HG03439 (cell line): ENCODE data around the gene SLC19A3.
"Not testable (repeated sequence)": the region's sequence is repeated elsewhere in the genome, so short reads cannot be mapped to it uniquely, and the experiment has no call there.

ENCODE experiments used
- ATAC-seq: cut with Tn5 transposase; IDR thresholded peaks from one replicate; pipeline ENCODE4 v1.9.1; 2021; ENCODE audit warnings: mild to moderate bottlenecking, moderate library complexity; ENCODE audit not compliant: unreplicated experiment

Gene SLC19A3

DNA sequence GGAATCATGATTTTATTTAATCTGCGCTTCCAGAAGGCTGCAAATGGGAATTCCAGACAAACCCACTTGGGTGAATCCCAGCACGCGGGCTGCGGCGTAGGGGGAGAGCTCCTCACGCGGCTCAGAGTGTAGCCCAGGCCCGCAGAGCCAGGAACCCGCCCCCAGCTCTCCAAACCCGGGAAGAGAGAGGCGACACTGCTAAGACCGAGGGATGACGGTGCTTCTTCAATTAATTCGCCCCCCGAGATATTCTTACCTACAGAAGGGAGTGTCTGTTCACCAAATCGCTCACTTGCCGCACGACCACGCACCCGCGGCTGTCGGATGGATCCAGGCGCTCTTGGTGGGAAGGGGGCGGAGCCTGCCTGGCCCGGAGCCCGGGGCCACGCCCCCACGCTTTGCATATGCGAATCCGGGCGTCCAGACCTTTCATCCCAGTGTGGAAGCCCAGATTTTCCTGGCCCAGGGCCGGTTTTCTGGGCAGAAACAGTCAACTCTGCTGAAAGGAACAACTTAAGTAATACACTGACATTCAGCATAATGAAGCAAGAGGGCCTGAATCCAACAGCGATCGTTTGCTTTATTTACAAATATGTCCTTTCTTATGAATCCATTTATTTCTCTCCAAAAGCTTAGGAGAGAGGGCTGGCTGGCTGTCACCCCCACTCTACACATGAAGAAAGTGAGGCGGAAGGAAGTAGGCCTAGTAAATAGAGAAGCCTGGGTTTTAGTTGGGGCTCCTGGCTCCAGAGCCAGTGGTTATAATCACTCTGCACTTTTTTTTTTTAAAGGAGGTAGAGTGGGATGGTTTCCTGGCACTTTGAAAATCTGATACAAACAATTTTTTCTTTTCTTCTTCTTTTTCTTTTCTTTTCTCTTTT, at the start of gene SLC19A3:
Gene SLC19A3 (minus strand): TSS at position 342 of the 881 bp plus-strand sequence. CDS start 15,710 bp downstream, outside the sequence.
- no peak for ATAC-seq

DNA sequence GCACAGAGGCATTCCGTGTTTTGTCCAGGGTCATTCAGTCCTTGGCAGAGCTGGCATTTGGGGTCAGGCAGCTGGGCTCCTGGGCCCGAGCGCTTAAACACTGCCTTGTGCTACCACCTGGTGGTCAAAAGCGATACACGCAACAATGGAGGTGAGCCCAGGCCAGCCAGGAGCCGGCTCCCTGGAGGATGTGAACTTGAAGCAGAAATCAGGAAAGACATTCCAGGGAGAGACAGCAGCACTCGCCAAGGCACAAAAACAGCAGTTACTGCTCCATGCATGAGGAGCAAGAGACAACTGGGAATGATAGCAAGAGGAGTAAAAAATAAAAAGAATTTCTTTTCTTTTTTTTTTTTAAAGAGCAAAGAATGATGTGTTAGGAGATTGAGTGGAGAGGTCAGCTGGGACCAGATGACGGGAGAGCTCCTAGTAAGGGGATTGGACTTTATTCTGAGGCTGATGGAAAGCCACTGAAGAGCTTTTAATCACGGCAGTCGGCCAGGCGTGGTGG, 48.6 kb upstream of the SLC19A3 start:
- peak; percentile 99 for ATAC-seq

DNA sequence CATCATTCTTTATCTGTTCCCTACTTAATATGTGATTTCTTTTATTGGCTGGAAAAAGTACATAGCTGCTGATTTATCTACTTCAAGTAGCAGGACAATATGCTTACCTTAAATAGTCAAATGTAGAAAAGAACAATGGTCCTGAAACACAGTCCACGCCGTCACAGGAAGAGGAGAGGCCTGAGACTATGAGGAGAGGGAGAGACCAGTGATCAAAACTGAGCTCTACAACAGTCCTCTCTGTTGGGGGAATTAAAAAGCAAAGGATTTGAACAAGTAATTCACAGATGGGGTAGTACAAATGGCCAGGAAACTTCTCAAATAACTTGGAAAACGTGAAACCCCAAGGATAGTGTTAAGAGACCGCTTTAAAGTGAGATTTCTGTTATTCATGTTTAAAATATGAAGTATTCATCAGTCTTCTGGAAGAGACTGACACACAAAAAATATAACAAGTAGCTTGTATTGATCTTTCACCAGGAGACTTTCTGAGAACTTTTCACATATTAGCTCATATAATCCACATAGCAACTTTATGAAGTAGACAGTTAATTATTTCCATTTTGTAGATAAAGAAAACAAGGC, 48.1 kb upstream of the SLC19A3 start:
- peak; percentile 15 for ATAC-seq

DNA sequence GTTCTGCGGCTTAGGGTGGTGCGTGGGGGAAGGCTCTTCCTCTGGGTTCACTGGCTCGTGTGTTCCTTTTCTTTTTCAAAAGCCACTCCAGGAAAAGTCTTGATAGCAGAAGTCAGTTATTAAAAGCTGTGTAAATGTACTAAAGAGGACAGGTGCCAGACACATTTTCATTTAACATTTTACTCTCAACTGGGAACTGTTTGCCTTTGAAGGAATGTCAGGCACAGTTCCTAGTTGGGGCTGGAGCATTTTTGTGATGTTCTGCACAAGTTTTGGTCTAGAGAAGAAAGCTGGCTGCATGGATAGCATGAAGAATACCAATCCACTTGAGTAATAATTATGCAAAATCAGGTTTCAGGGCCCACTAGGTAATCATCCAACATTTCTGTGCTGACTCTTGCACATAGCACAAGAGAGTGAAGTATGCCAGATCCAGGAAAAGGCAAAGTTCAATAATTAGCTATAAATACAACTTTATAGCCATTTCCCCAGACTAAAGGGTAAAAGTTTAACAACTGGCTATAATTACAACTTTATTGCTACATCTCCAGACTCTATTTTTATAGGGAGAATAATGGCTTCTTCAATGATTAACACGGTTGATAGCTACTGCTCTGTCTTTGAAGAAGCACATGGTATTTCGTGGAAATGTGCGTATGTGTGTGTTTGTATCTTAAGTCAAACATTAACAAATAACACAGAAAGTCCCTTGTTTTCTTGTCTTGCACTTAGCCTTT, 44.1 kb upstream of the SLC19A3 start:
- ATAC-seq, result no peak

DNA sequence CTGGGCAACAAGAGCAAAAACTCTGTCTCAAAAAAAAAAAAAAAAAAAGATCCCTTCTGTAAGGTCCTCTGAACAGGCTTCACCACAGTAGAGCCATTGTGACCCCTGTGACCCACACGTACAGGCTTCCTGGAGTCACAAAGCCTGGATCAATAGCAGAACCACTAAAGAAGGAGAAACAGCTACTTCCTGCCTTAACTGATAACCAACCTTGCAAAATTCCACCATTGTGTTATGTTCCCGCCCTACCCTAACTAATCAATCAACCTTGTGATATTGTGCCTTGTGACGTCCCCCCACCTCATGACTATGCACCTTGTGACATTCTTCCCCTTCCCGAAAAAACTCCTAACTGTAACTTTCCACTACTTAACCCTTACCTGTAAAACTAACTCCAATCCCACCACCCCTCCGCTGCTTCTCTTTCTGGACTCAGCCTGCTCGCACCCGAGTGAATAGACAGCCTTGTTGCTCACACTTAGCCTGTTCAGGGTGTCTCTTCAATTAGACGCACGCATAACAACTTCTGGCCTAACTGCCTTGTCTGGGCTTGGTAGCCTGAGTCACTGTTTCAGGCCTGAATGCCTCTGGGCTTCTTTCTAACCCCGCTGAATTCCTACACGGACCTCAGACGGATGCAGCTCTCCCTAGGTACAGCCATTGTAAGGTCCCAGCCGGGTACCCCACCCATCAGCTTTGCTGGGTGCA, 41.7 kb upstream of the SLC19A3 start:
- no peak for ATAC-seq

DNA sequence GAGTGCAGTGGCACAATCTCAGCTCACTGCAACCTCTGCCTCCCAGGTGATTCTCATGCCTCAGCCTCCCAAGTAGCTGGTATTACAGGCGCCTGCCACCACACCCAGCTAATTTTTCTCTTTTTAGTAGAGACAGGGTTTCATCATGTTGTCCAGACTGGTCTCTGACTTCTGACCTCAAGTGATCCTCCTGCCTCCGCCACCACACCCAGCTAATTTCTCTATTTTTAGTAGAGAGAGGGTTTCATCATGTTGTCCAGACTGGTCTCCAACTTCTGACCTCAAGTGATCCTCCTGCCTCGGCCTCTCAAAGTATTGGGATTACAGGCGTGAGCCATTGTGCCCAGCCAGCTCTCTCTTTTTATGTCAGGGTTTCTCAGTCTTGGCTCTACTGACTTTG, 38.4 kb upstream of the SLC19A3 start:
- ATAC-seq, result not testable (repeated sequence)

DNA sequence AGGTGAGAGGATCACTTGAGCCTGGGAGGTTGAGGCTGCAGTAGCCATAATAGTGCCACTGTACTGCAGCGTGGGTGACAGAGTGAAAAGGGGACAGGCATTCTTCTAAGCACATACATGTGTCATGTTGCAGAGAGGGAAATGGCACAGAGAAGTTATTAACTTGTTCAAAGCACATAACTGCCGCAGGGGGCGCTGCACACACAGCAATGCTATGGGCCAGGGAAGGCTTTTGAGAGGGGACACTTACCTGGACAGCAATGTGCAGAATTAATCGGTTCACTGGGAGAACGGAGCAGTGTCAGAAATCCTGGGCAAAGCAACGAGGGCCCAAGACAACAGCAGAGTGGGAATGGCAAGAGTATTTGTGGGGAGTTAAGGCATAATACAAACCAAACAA, 30.3 kb upstream of the SLC19A3 start:
- no peak for ATAC-seq

DNA sequence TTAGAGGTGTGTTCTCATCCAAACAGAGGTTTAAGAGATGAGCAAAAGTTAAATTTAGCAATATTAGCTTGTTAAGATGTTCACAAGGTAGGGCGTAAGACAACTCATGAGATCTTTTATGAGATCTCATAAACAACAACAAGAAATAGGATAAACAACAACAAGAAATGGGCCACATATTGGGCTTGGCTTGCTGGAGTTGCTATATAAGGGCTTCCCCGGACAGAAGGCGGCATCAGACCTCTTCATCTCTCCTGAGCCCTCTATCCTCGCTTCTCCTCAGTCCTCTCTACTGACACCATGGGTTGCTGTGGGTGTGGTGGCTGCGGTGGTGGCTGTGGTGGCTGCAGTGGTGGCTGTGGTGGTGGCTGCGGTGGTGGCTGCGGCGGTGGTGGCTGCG, 27.8 kb upstream of the SLC19A3 start, which contains the start of gene SCYGR8:
Gene SCYGR8 (plus strand): TSS at position 301 of the 400 bp plus-strand sequence. CDS start 0 bp downstream, at position 301.
- ATAC-seq, result no peak

DNA sequence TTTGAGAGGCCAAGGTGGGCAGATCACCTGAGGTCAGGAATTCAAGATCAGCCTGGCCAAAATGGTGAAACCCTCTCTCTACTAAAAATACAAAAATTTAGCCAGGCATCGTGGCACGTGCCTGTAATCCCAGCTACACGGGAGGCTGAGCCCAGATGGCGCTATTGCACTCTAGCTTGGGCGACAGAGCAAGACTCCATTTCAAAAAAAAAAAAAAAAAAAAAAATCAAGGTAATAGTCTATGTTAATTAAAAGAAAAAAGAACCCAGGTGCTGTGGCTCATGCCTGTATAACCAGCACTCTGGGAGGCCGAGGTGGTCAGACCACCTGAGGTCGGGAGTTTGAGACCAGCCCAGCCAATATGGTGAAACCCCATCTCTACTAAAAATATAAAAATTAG, 22.9 kb upstream of the SLC19A3 start:
- not testable (repeated sequence) for ATAC-seq

DNA sequence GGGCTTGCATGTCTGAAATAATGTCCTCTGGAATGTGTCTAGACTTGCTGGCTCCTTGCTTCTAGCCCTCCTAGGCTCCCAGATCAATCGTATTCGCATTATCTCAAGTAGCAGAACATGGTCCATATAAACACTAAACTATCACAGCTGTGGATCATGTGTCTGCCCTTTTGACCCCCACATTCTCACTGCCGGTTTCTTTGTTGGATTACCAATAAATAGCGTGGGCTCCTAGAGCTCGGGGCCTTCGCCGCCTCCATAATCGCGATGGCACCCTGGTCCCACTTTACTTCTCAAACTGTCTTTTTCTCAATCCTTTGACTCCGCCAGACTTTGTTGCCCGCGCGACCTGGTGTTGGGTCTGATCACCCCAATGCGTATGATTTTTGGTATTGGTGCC, 21.5 kb upstream of the SLC19A3 start:
- no peak for ATAC-seq

DNA sequence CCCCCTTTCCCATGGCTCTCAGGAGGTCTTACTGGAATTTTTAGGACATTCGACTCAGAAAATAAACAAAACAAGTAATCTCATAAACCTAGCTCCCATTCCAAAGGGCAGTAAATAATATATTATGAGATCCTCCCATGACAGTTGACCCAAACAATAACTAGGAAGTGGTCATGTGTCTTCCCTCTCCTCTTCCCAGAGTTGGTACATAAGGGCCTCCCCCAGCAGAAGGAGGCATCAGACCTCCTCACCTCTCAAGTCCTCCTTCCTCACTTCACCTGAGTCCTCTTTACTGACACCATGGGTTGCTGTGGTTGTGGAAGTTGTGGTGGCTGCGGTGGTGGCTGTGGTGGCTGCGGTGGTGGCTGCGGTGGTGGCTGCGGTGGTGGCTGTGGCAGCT, 10.2 kb upstream of the SLC19A3 start, which contains the start of gene SCYGR7:
Gene SCYGR7 (plus strand): TSS at position 301 of the 400 bp plus-strand sequence. CDS start 0 bp downstream, at position 301.
- ATAC-seq, result no peak

DNA sequence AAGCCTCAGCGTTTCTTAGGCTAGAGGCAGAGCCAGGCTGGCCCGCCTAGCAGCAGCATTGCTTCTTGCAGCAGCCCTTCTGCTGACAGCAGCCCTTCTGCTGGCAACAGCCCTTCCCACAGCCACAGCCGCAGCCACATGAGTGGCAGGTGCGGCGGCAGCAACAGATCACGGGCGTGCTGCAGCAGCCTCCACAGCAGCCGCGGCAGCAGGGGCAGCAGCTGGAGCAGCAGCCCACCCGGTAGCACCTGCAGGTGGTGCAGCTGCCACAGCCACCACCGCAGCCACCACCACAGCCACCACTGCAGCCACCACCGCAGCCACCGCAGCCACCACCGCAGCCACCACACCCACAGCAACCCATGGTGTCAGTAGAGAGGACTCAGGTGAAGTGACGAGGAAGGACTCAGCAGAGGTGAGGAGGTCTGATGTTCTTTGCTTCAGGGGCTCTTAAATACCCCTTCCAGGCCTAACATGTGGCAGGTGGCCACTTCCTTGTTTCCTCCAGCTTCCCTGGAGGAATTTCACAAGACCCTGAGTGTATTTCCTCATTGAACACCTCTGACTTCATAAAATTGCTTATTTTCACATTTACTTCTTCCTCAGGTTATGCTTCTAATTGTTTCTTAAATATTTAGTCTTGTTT, 6.7 kb upstream of the SLC19A3 start, which contains the start of gene SCYGR6:
Gene SCYGR6 (minus strand): TSS at position 364 of the 646 bp plus-strand sequence. CDS start 0 bp downstream, at position 364.
- no peak for ATAC-seq

DNA sequence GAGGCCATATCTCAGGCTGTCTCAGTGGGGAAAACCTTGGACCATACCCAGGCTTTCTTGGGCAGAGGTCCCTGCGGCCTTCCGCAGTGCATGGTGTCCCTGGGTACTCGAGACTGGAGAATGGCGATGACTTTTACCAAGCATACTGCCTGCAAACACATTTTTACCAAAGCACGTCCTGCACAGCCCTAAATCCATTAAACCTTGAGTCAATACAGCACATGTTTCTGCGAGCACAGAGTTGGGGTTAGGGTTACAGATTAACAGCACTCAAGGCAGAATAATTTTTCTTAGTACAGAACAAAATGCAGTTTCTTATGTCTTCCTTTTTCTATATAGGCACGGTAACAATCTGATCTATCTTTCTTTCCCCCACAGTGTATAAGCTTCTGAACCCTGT, 5.0 kb upstream of the SLC19A3 start:
- ATAC-seq, result not testable (repeated sequence)

DNA sequence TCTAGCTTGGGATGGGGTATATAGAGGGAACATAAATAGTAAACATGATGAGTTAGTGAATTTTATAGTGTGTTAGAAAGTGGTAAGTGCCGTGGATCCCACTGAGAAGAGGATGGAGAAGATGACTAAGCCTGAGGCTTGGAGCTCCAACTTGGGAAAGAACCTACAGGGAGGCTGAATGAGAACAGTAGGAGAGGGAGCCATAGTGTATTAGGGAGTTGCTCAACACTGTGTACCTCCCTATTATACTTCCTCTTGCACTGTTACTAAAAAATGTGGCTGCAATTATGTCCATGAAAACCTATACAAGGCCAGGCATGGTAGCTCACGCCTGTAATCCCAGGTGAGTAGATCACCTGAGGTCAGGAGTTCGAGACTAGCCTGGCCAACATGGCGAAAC, 2.9 kb upstream of the SLC19A3 start:
- no peak for ATAC-seq

DNA sequence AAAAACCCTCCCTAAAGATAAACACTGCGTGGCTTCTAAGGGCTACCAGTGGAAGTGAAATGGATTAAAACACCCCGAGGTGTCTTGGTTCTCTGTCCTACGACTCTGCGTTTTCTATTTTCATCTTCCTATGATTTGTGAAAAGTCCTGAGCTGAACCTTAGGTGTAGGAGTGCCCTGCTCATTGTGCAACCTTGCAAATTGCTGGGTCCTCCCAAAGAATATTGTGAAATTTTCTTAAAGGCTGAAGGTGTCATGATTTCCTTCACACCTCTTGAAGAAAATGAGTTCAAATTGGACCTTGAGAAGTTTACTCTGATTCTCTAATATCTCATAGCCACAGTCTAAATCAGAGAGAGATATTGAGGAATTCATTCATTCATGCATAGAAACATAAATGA, 1.8 kb upstream of the SLC19A3 start:
- no peak for ATAC-seq

DNA sequence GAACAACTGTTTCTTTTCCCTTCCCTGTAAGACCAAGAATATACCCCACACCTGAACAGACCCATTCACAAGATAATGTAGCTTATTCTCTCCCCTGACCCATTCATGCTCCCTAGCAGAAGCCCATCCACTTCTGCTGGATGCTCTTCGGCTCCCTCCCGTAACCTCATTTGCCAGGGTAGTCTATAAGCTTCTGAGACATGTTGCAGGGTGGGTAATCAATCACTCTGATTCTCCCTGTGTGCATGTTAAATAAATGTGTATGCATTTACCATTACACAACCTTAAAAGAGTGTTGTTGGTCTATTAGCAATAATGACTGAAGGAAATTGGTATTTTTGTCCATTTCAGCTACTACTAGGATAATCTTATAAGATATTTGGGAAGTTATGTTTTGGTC, 1.3 kb downstream of the SLC19A3 start:
- no peak for ATAC-seq

DNA sequence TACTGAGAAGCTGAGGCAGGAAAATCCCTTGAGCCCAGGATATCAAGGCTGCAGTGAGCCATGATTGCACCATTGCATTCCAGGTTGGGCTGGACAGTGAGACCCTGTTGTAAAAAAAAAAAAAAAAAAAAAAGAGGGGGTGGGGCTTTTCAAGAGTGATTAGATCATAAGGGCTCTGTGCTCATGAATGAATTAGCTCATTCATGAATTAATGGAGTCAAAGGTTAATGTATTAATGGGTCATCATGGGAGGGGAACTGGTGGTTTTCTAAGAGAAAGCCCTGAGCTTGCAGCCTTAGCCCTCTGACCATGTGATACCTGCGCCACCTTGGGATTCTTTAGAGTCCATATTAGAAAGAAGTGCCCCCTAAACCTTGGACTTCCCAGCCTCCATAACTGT, 4.5 kb downstream of the SLC19A3 start:
- no peak for ATAC-seq

DNA sequence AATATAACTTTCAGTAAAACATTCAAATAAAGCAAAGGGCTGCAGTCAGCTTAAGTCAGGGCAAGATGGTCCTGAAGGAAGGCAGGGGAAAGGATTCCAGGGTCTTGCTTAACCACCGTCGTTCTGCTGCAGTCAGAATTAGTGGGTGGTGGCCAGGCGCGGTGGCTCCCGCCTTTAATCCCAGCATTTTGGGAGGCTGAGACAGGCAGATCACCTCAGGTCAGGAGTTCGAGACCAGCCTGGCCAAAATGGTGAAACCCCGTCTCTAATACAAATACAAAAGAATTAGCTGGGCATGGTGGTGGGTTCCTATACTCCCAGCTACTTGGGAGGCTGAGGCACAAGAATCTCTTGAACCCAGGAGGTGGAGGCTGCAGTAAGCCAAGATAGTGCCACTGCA, 6.8 kb downstream of the SLC19A3 start:
- no peak for ATAC-seq

DNA sequence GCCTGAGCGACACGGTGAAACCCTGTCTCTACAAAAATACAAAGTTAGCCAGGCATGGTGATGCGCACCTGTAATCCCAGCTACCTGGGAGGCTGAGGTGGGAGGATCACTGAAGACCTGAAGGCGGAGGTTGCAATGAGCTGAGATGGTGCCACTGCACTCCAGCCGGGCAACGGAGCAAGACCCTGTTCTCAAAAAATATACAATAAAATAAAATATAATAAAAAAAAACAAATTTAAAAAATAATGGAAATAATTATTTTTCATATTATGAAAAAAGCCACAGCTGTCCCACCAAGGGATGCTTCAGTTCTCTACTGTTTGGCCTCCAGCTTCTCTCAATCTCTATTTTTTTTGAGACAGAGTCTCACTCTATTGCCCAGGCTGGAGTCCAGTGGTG, 10.4 kb downstream of the SLC19A3 start:
- no peak for ATAC-seq

DNA sequence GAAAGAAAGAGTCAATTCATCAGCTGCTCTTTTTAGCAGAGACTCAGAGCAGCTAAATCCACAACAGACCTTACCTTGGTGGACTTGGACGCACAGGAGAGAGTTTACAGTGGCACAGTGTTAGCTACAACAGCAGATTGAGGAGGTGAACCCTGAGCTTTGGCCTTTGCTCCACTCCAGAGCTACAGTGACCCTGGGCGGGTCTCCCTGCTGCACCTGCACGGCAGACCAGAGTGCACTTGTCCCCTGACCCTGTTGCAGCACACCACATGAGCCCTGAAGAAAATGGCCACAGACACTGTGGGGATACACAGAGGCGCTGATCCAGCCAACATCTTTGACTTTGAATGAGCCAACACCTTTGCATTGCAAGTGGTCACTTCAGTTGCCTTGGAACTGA, 11.0 kb downstream of the SLC19A3 start:
- ATAC-seq, result no peak
